LHCN-M2 (cell line): Measurements from ENCODE around the gene HOXA11. TPM values are rescaled to one million over a fixed set of nuclear protein-coding genes. Genes with fewer than 3 reads are reported as not detected.

Experiments used
- DNase-seq: peaks from one replicate; pipeline ENCODE4 v3.0.0-alpha.2; 2012; ENCODE audit warnings: low read depth
- total RNA-seq: library from RNA; depleted of rRNA; stranded (reverse); fragments of >200 nt; gene quantifications from 2 replicates; pipeline ENCODE4 v1.2.3, GENCODE V29; 2014

HOXA11 gene
- total RNA-seq, 1 experiment from 2014 or later, result 4.0 TPM

DNA sequence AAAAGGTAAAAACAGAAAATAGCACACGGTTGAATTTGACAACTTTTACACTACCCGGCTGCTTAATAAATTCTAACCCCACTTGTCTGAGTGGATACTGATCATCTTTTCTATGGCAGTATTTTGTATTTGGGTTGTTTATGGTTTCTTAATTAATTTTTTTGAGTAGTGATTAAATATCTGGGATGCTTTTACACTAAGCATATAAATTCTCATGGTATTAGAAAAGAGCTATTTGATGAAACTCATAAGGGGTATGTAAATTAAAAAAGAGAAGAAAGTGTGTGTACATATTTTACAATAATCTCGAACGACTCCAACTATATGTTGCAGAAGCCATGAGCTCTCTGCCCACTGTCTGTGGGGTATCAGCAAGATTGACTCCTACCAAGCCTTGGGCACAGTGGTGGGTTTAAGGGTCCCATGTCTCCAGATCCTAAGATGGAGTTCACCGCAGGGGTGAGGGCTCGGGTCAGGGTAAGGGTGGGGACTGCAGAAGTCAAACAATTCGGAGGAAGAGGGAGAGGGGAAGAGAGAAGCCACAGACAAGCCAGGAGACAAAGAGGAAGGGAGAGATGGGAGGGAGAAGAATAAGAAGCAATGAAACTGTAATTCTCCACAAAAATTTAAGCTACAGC is 22.4 kb upstream of the HOXA11 start:
- DNase-seq, result no peak

DNA sequence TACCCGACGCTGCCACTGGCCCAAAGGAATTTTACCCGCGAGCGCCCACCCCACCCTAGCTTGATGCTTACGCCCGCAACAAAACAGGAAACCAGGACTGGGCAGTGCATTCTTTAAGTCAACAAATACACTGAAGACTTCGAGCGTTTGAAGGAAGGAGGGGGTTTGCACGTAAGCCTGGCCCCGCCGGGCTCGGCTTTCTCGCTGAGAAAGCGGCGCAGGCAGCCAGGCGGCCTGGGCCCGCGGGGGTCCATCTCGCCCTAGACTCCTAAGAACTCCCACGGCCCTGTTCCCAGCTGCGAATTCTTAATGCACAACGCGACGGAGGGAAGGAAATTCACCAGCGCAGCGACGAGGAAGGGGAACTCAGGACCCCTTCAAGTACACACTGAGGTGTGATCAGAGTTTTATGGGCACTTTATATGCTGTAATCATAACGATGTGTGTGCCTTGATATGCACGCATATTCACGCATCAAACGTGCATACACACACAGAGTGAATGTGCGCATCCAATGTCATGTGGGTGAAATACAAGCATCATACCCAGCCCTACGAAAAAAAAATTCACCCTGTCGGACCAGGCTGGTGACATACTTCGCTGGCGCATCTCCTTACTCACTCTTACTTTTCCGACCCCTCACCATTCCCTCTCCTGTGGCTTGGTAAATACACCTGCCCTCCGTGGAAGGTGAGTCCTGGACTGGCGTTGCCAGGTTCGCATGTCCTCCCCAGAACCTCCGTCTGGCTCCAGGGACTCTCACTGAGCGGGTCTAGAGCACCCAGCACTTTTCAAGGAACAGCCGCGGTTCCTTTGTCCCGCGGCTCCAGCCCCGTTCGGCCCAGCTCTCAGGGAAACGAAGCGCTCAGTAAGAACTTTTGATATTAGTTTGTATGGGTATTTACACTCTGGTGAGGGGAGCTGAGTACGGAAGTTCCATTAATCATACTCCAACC is 20.6 kb upstream of the HOXA11 start:
- DNase-seq, result no peak

DNA sequence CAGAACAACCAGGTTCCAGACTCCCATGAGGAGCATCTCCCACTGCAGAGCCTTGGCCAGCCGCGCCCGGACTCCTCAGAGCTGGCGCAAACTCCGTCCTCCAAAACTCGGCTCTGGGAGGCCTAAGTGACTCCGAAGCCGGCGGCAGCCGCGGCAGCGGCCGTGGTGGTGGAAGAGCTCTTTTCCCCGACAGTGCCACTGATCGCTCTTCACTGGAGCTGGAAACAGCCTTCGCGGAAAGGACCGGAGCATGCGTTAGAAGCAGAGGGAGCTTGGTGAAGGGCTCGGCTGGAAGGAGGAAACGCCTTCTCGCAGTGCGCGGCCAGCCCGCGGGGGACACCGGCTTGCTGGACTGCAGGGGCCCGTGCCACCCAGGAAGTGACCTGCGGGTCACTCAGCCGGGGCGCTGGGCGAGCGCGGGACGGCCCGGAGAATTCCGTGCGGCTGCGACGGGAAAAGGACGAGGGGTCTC is 19.9 kb upstream of the HOXA11 start:
- peak; percentile 35 for DNase-seq

DNA sequence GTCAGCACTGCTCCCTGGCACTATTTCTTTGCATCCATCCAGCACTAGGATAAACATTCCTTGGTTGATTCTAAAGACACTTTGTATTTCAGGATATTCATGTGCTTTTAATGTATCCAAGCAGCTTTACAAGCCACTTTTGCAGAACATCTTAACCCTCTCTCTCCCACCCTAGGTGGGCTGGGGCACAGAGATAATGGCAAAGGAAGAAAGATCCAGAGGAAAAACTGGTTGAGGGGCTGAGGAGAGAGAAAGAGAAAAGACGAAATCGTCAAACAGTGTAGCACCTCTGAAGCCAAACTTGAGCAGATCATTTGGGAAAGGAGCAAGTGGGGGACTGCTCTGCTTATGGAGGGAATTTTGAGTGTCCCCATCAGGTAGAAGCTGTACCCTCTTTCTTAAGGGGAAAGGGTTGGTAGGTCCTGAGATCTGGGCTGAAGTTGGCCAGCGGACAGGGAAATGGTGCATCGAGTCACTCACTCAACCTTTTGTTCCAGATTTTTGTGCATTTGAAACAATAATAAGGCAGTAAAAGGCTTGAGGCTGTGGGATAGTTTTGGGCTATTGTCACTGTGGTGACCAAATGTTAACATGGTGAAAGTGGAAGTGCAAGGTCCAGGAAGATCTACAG is 19.0 kb upstream of the HOXA11 start:
- DNase-seq, result no peak

DNA sequence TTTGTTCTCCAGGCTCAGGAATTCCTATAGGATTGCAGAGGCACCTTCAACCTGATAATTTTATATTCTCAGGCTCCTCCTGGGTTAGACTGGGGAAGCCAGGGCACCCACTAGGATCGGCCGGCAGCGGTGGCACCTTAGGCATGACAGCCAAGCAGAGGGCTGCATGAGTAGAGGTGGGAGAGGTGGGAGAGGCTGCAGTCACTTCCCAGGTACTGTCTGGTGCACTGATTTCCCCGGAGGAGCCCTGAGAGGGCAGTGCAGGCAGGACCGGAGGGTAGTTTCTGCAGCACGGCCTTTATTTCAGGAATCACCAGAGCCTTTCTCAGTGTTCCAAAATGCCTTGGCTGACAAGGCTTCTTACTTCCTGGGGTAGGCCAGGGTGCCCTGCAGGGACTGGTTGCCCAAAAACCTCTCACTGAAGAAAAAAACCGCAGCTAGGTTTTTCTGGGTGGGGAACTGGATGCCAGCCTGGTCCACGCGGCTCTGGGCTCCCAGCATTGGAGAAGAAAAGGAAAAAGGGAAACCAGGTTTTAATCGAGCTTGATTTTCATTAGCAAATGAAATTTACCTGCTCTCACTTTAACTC is 18.4 kb upstream of the HOXA11 start:
- DNase-seq, result no peak

DNA sequence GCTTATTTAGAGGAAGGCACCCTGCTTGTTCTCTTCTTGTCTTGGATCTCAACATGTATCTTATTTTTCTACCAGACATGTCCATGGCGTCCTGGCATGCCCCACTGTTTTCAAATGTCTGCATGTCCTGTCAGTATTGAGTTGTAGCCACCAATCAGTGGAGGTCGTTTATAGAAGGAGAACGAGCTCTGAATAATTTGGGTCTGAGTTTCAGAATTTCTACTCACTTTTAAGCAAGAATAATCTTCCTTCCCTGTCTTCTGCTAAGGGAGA is 17.8 kb upstream of the HOXA11 start:
- DNase-seq, result no peak

DNA sequence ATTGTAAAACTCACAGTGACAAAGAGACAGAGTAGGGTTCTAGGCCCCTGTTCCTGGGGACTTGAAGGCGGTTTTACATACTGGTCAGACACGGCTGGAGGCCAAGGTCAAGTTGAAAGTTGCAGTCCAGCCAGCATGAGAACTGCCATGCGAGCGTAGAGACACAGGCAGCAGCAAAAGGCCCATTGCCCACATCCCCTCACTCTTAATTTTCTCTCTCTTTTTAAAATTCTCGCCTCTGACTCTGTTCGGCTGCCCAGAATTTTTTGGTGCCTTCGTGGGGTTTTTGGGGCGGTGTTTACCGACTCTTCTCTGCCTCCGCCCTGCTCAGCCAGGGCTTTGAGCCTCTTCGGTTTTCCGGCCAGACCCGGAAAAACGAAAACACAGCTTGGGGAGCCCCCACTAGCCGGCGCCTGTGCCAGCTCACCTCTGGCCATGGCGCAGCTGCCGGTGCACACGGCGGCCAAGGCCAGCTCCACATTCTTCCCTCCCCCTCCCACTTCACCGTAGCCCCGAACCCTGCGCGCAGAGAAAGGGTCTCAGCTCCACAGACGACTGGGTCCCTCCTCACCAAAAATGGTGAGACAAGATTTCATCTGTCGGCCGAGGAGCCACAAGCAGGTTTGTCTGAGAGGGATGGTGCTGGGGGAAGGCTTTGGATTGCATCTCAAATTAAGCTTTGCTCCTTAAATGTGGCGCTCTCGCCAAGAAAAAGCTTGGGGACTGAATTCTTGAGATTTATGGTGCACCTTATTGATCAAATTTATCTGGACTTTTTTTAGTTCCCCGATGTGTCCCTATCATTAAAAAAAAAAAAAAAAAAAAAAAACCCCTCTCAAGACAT is 17.2 kb upstream of the HOXA11 start:
- no peak for DNase-seq

DNA sequence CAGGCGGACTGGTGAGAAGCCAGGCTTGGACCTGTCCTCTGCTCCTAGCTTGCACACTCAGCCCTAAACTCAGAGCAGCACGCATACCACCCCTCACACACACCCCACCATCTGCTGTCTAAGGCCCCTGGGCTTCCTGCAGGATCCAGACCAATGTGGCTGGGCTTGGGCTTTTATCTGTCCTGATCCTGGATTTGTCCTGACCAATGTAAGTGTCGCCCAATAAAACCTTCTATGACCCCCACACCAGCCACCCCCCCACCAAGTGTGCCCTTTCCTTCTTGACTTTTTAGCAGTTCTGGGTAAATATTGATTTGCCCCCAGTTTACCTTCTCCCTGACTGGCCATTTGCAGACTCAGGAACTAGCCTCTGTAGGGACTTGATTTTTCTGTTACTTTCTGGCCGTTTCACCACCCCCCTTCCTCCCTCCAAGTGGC is 16.6 kb upstream of the HOXA11 start:
- no peak for DNase-seq

DNA sequence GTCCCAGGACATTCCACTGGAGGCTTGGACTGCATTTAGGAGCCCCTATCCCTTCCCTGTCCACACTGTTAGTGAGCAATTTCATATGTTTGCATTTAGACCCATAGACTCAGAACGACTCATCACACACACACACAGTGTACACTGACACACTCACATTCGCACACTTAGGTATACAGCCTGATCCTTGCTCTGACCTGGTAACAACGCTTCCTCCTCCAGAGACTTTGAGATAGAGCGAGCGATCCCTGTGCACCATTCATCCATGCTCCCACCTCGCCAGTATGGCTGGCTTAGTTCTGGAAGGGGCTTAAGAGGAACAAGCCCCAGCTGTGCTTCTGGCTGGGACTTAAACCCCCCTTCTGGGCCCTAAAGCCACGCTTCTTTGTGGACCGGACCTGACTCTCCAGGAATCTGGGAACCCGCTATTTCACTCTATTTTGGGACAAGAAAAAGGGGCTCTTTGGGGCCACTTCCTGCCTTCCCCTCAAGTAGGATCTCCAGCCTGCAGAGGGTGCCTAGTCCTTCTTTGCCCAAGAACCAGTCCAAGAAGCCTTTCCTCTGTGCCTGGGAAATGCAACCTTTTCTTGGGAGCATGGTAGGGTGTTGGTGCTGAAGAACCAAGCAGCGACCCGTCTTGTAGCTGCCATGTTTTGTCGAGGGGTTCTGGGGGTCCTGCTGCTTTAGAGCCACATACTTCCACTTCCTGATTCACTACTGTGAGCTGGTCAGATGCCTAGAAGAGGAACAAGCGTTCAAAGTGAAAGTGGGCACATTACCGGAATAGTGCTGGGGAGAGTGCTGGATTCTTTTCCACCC is 15.9 kb upstream of the HOXA11 start:
- no peak for DNase-seq

DNA sequence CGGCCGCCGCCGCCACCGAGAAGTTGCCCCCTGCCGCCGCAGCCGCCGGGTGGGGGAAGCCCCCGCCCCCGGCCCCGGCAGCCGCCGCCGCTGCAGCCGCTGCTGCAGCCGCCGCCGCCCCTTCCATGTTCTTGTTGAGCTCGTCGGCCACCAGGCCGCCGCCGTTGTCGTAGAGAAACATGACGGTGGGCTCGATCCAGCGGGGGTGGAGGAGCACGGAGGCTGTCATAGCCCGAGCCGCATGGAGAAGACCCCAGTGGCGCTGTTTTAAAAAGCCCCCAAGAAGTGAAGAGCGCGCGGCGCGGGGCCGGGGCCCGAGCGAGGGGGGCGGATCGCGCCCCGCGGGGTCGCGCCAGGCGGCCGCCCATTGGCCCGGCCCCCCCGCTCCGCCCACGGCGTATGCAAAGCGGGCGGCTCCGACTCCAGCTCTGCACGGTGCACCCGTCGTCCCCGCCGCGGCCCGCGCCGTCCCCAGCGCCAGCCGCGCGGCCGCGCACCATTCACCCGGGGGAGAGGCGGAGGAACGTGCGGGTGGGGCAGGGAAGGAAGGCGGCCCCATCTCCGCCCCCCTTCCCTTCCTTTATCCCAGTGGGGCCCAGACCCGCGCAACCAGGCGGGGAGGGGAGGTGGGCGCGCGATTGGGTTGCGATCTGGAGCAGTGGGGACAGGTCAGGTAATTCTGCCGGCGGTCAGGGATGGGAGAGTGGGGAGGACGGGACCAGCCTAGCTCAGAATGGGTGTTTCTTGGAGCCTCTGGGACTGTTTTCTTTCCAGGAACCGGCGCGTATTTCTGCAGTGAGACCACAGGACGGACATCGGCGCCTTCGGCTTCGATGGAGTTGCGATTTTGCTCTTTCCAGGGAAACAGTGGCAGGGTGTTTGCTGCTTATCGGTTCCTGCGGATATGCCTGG is 15.1 kb upstream of the HOXA11 start, which contains the start of gene HOXA13:
Gene HOXA13 (minus strand): TSS at position 243 of the 912 bp plus-strand sequence. CDS start 14 bp downstream, at position 229.
- peak; percentile 35 for DNase-seq

DNA sequence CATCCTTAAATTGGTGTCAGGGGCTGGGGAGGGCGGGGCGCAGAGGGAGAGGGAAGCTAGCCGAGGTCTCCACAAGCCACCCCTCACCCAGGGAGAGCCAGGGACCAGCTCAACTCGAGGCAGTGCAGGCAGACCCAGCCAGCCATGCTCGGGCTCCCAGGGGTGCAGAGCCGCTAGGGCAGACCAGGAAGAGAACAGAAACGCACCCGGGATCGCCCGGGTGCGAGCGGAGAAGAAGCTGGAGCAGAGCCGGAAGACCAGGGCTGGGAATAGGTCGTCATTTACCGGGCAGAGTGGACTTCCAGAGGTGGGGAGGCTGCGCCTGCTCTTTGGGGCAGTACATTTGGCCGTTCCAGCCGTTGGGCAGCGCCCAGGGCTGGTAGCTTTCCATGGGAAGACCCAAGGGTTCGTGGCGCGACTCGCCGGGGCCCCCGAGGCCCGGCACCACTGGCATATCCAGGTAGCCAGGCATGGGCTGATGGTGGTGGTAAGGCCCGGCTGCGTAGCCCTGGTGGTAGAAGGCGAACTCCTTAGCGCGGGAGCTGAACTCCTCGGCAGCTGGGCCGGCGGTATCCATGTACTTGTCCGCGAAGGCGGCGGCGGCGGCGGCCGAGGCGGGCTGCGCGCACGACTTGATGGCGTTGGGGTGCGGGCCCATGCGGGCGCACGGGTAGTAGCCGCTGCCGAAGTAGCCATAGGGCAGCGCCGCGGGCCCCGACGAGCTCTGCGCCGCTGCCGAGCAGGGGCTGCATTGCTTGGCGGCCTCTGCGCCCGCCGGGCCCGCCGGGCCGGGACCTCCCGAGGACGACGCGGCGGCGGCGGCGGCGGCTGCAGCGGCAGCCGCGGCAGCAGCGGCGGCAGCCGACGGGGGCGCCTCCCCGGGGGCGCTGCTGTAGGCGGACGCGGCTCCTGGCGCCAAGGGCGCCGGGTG is 14.1 kb upstream of the HOXA11 start:
- DNase-seq, result peak; percentile 19

DNA sequence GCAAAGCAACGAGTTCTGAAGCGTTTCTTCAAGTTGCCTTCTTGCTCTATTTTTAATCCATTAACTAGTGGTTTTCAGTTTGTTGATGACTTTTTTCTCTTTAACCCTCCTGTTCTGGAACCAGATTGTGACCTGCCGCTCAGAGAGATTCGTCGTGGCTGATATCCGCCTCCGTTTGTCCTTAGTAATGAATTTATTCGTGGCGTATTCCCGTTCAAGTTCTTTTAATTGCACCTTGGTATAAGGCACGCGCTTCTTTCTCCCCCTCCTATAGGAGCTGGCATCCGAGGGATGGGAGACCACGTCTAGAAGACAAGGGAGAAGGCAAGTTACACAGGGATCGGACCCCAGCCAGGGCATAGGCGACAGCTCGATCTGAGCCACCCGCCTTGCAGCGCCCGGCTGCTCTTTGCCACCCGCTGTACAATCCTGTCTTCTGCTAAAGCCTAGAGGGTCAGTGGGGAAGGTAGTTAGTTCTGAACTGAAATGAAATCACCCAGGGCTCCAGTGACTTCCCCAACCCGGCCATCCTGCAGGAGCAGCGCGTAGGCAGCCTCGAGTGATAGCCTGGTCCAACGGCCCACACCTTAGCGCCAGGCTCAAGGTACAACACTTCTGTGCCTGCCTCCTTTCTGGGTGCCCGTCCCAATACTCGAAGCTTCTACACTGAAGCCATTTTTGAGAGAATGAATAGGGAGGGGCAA is 13.3 kb upstream of the HOXA11 start:
- DNase-seq, result no peak

DNA sequence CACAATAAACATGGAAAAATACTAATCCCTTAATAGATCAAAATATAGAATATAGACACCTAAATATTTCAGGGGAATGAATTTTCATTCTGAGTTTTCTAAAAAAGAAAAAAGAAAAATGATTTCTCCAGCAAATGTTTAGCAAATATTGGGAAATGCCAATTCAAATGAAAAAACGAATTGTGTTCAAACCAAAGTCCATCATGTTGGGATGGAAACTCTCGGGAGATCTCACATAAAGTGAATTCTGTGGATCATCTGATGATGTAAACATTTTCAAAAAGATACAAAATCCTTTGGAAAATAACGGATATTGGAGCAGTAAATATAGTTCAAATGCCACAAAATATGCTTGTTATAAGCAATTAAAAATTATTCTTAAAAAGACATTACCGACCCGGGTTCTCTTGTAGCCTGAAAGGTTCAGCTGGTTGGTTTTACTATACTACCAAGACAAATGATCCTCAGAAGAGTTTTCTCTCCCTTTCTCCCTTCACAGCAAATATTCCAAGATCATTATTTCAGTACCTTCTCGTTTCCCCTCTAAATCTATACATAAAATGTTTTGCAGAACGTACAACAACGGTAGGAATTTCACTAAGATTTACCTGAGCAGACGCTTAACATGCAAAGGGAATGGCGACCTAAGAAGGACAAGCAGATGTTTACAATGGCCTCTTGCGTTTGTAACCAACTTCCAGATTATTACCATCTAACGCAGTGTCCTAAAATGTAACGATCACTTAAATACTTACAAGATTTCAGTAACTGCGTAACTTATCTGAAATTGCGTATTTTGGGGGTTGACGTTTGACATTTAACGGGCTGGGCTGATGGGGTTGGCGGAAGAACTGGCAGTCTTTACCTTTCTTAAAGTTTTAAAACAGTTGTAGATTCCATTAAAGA is 12.4 kb upstream of the HOXA11 start:
- no peak for DNase-seq

DNA sequence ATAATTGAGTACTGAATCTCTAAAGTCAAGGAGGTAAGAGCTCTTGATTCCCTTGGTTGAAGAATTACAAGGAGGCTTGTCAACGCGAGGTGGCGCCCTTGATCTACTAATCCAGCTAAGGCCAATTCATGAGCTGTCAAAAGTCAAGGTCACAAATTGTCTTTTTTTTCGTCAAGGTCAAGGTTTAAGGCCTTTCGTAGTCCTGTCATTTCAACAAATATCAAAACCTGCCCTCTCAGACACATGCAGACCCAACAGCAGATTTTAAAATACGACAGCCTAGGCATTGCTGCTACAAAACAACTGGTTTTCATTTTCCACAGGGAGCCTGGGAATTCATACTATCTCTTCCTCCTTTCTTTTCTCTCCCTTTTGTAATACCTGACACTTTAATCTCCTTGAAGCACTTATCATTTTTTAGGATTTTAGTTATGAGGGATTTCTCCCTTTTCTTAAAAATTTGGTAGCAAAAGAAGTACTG is 11.3 kb upstream of the HOXA11 start:
- peak; percentile 64 for DNase-seq

DNA sequence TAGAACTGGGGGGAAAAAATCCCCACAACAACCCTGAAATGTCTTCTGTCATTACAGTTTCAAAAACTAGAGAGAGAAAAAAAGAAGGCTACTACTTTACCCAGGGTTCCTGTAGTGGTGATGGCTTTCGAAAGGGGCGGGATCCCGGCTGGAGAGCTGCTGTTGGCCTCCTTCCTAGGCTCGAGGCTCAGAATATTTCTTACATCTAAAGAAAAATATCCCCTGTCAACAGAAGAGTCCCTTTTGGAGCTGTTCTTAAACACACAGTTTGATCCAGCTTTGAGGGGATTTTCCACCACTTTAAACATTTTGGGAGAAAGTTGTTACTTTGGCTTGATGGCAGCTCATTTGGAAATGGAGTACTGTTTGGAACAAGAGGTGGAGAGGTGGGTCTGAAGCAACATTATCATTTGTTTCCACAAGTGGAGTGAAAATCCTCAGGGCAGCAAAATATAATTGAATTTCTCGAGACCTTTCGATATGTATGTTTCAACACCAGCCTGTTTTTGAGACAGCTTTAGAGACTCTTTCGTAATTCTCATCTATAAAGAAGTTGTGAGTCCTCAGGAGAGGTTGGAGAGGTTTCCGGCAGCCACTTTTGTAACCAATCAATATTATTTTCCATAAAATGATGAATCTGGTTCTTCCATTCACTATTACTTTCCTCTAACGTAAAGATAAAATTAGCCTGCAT is 9.8 kb upstream of the HOXA11 start:
- no peak for DNase-seq

DNA sequence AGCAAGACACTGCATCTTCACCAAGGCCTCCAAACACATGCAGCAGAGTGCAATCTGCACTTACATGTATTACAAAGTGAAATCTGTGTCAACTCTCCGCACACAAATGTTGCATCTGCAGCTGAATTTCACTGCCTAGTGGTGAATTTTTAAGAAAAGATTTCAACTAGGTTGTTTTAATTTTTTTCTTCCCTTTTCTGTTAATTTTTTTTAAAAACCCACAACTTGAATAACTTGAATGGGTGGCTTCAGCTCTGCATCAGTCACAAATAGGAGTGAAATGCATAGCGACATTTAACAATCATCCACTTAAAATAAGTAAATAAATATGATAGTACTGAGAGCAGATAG is 8.9 kb upstream of the HOXA11 start:
- DNase-seq, result no peak
